Esophagus squamous epithelium (tissue), 5 donors: ENCODE data around the gene CD4. TPM values are rescaled to one million over a fixed set of nuclear protein-coding genes. Genes with fewer than 3 reads are reported as not detected.

Source experiments
- DNase-seq: peaks from one replicate; lab custom pipeline; 2025; lab: John Stamatoyannopoulos, UW
- H3K27ac ChIP-seq, 4 donors: fragments of 200-600 bp; sonication (generic); one replicate each; pipeline ENCODE4 v1.5.1; 2016 to 2019; ENCODE audit warnings: mild to moderate bottlenecking in 1 of 4
- H3K27me3 ChIP-seq, 4 donors: fragments of 200-600 bp; sonication (generic); 1 replicate in 3 of 4; 2 replicates in 1 of 4; pipeline versions ENCODE4 v1.5.1 to v1.6.0; 2017 to 2021; ENCODE audit warnings: antibody characterized with exemption in 1 of 4
- H3K36me3 ChIP-seq, 3 donors: fragments of 200-600 bp; sonication (generic); one replicate each; pipeline ENCODE4 v1.5.1; 2016 to 2019
- H3K4me1 ChIP-seq, 3 donors: fragments of 200-600 bp; sonication (generic); one replicate each; pipeline ENCODE4 v1.5.1; 2017 to 2019
- H3K4me3 ChIP-seq, 4 donors: fragments of 200-600 bp; sonication (generic); 1 replicate in 3 of 4; 2 replicates in 1 of 4; pipeline ENCODE4 v1.5.1; 2016 to 2019; ENCODE audit warnings: mild to moderate bottlenecking in 2 of 4, moderate library complexity in 1 of 4
- H3K9me3 ChIP-seq, 3 donors: fragments of 200-600 bp; sonication (generic); one replicate each; pipeline ENCODE4 v1.5.1; 2016 to 2019
- POLR2A ChIP-seq, 4 donors: fragments of 450-650 bp; IDR thresholded peaks; one replicate each; pipeline ENCODE4 v1.6.1; 2017; ENCODE audit warnings: antibody characterized with exemption in 4 of 4, mild to moderate bottlenecking in 4 of 4, moderate library complexity in 3 of 4
- WGBS, 2 donors: methylation state at CpG; one replicate each; pipeline ENCODE4 v1.1.5; 2018; 5-methylcytosine and 5-hydroxymethylcytosine counted together
- intact Hi-C: fragments of 100-400 bp; cut with DNase I; formaldehyde crosslinking; loops from one replicate; pipeline ENCODE4 v1.15.0; 2022
- total RNA-seq, 4 donors: library from RNA; depleted of rRNA; stranded (reverse); fragments of >200 nt; gene quantifications; one replicate each; pipeline ENCODE4 v1.1.0, GENCODE V29; 2016
- TF ChIP-seq, protein P1 (sequence below), 6 experiments: fragments of 450-650 bp in 4 of 6; fragments of 200-600 bp in 2 of 6; sonication (generic) in 2 of 6; IDR thresholded peaks; one replicate each; pipeline ENCODE4 v1.5.1; 2016 to 2019; ENCODE audit warnings: antibody characterized with exemption in 6 of 6, mild to moderate bottlenecking in 4 of 6, moderate library complexity in 4 of 6
- donor health status: DM: yes; HTN: yes; CAD: no.

Gene CD4
- total RNA-seq, 4 donors from 2014 or later, result 1.2 to 11.8 (median 5.0) TPM

DNA sequence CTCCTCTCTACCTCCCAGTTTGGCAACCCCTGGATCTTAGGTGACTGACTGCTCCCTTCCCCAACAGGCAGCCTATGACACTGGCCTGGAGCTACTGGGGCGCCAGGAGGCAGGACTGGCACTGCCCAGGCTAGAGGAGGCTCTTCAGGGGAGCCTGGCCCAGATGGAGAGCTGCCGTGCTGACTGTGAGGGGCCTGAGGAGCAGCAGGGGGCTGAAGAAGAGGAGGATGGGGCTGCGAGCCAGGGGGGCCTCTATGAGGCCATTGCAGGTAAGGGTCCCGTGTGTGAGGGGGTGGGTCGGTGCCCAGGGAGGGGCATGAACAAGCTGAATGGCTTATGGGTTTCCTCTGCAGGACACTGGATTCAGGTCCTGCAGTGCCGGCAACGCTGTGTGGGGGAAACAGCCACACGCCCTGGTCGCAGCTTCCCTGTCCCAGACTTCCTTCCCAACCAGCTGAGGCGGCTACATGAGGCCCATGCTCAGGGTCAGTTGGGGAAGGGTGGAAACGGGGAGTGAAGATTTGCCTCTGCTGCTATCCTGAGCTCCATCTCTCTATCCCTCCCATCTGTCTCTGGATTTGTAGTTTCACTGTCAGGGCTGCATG is 41.1 kb downstream of the CD4 start:
- WGBS, 2 donors, result 73 to 84% methylated on average over 2 to 9 of the region's 11 CpGs
- DNase-seq, result no peak
- Histone ChIP-seq H3K36me3 (peaks cover 0 to 37% (median 0%) of the 10 kb centered on the region in 3 donors), H3K4me1 (peaks cover 2 to 43% (median 8%) of the 10 kb centered on the region in 3 donors), H3K9me3 (no peaks in the 10 kb centered on the region), H3K27me3 (peaks cover 0 to 50% (median 0%) of the 10 kb centered on the region in 4 donors), H3K27ac (no peak overlapping the region), H3K4me3 (no peak overlapping the region)
- intact Hi-C loops, result no loop called here
- no peak for TF ChIP-seq POLR2A (IDR thresholded peaks at IDR 0.05)
- TF ChIP-seq, protein P1, sequence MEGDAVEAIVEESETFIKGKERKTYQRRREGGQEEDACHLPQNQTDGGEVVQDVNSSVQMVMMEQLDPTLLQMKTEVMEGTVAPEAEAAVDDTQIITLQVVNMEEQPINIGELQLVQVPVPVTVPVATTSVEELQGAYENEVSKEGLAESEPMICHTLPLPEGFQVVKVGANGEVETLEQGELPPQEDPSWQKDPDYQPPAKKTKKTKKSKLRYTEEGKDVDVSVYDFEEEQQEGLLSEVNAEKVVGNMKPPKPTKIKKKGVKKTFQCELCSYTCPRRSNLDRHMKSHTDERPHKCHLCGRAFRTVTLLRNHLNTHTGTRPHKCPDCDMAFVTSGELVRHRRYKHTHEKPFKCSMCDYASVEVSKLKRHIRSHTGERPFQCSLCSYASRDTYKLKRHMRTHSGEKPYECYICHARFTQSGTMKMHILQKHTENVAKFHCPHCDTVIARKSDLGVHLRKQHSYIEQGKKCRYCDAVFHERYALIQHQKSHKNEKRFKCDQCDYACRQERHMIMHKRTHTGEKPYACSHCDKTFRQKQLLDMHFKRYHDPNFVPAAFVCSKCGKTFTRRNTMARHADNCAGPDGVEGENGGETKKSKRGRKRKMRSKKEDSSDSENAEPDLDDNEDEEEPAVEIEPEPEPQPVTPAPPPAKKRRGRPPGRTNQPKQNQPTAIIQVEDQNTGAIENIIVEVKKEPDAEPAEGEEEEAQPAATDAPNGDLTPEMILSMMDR (IDR thresholded peaks at IDR 0.05), result no peak

DNA sequence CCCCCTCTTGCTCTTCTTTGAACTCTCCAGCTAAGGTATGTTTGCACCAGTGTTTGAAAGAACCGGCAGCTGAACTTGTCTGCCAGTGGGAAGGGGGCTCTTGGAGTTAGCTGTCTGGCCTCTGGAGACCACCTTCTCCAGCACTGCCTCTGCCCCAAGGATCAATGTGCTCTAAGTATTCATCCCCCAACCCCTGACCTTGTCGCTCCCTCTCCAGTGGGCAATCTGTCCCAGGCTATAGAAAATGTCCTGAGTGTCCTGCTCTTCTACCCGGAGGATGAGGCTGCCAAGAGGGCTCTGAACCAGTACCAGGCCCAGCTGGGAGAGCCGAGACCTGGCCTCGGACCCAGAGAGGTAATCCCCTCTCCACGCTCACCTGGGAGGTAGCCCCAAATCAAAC is 41.7 kb downstream of the CD4 start:
- H3K27me3 ChIP-seq, result peaks cover 0 to 44% (median 0%) of the 10 kb centered on the region in 4 donors
- TF ChIP-seq, protein P1 (IDR thresholded peaks at IDR 0.05), result no peak
- no peak for TF ChIP-seq POLR2A (IDR thresholded peaks at IDR 0.05)
- H3K4me3 ChIP-seq, result no peak overlapping the region
- no peaks in the 10 kb centered on the region for H3K9me3 ChIP-seq
- peaks cover 0 to 37% (median 0%) of the 10 kb centered on the region in 3 donors for H3K36me3 ChIP-seq
- H3K27ac ChIP-seq, result no peak overlapping the region
- DNase-seq, result no peak
- 69 to 95% methylated on average over 2 to 3 of the region's 6 CpGs for WGBS, 2 donors
- intact Hi-C loops, result no loop called here
- peaks cover 2 to 41% (median 8%) of the 10 kb centered on the region in 3 donors for H3K4me1 ChIP-seq

DNA sequence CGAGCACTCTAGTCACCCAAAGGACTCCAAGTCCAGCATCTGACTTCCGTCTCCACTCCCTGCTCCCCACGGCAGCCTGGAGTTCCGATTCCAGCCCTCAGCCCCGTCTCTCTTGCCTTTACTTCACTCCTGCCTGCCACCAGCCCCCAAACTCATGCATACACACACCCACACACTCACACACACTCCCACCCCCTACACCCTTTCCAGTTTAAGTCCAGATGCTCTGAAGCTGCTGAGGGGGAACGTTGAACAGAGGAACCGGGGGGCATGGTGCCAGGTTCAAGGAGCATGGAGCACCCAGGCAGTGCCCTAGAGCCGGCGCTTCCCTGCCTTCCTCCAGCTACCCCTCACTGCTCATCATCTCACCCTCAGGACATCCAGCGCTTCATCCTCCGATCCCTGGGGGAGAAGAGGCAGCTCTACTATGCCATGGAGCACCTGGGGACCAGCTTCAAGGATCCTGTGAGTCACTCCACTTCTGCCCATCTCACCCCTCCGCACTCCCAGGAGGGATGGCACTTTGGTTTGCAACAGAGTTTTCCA is 42.2 kb downstream of the CD4 start:
- Histone ChIP-seq H3K9me3 (no peaks in the 10 kb centered on the region), H3K36me3 (peaks cover 0 to 40% (median 0%) of the 10 kb centered on the region in 3 donors), H3K4me3 (no peak overlapping the region), H3K27me3 (peaks cover 0 to 38% (median 0%) of the 10 kb centered on the region in 4 donors), H3K4me1 (peaks cover 2 to 41% (median 8%) of the 10 kb centered on the region in 3 donors), H3K27ac (no peak overlapping the region)
- no peak for DNase-seq
- no peak for TF ChIP-seq POLR2A (IDR thresholded peaks at IDR 0.05)
- TF ChIP-seq, protein P1 (IDR thresholded peaks at IDR 0.05), result no peak
- intact Hi-C loops, result no loop called here
- WGBS, 2 donors, result 80 to 87% methylated on average over 6 to 9 of the region's 12 CpGs

DNA sequence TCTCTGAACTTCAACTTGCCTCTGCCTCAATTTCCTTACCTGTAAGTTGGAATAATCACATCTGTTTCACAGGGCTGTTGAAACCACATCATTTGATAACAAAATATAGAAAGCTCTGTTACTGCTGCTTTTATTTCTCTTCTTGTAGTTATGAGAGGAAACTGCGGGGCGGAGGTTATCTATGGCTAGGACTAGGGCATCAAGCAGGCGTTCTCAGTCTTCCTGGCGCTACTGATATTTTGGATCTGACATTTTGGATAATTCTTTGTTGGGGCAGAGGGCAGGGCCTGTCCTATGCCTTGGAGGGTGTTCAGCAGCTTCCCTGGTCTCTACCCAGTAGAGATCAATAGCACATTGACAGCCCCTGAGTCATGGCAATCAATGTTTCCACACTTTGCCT is 42.8 kb downstream of the CD4 start:
- Histone ChIP-seq H3K9me3 (no peaks in the 10 kb centered on the region), H3K27ac (no peak overlapping the region), H3K36me3 (peaks cover 0 to 46% (median 0%) of the 10 kb centered on the region in 3 donors), H3K4me3 (no peak overlapping the region), H3K27me3 (peaks cover 0 to 32% (median 0%) of the 10 kb centered on the region in 4 donors), H3K4me1 (peaks cover 2 to 36% (median 5%) of the 10 kb centered on the region in 3 donors)
- intact Hi-C loops, result no loop called here
- no peak for DNase-seq
- 86 to 93% methylated on average over 4 of the region's 4 CpGs for WGBS, 2 donors
- no peak for TF ChIP-seq POLR2A (IDR thresholded peaks at IDR 0.05)
- TF ChIP-seq, protein P1 (IDR thresholded peaks at IDR 0.05), result no peak

DNA sequence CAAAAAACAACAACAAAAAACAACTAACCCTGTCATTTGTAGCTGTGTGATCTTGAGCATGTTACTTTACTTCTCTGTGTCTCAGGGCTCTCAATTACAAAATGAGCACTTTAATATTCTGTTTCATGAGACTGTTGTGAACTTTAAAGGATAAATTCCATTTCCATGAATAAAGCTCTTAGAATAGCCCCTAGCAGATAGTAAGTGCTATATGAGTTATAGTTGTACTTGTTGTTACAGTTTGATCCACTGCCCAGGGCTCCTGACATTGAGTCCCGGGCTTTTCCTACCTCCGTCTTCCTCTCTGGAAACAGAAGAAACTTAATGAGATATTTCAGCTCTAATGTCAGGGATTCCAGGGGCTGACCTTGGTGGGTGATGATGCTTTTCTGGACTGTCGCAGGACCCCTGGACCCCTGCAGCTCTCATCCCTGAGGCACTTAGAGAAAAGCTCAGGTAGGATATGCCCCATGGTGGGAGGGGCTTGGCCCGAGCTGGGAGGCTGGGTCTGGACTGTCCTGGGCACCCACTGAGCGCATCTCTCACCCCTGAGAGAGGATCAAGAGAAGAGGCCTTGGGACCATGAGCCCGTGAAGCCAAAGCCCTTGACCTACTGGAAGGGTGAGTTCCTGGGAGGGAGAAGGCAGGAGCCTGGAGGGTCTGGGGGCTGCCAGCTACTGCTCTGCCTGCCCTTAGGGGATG is 44.0 kb downstream of the CD4 start:
- intact Hi-C loops, result no loop called here

More for the DNA sequence above, 44.0 kb downstream of the CD4 start:
- no peak overlapping the region for H3K27ac ChIP-seq
- DNase-seq, result no peak
- H3K36me3 ChIP-seq, result peaks cover 0 to 58% (median 0%) of the 10 kb centered on the region in 3 donors
- 70 to 82% methylated on average over 2 to 5 of the region's 6 CpGs for WGBS, 2 donors
- TF ChIP-seq POLR2A (IDR thresholded peaks at IDR 0.05), result no peak
- TF ChIP-seq, protein P1 (IDR thresholded peaks at IDR 0.05), result no peak
- peaks cover 0 to 24% (median 0%) of the 10 kb centered on the region in 3 donors for H3K4me1 ChIP-seq
- H3K27me3 ChIP-seq, result peaks cover 0 to 22% (median 0%) of the 10 kb centered on the region in 4 donors
- no peaks in the 10 kb centered on the region for H3K9me3 ChIP-seq
- H3K4me3 ChIP-seq, result no peak overlapping the region
